Measurements from ENCODE around the gene MTCH1. TPM values are rescaled to one million over a fixed set of nuclear protein-coding genes. Genes with fewer than 3 reads are reported as not detected.

The MTCH1 gene
- total RNA-seq, 4 donors from 2014 or later, result 111 to 172 (median 146) TPM

DNA sequence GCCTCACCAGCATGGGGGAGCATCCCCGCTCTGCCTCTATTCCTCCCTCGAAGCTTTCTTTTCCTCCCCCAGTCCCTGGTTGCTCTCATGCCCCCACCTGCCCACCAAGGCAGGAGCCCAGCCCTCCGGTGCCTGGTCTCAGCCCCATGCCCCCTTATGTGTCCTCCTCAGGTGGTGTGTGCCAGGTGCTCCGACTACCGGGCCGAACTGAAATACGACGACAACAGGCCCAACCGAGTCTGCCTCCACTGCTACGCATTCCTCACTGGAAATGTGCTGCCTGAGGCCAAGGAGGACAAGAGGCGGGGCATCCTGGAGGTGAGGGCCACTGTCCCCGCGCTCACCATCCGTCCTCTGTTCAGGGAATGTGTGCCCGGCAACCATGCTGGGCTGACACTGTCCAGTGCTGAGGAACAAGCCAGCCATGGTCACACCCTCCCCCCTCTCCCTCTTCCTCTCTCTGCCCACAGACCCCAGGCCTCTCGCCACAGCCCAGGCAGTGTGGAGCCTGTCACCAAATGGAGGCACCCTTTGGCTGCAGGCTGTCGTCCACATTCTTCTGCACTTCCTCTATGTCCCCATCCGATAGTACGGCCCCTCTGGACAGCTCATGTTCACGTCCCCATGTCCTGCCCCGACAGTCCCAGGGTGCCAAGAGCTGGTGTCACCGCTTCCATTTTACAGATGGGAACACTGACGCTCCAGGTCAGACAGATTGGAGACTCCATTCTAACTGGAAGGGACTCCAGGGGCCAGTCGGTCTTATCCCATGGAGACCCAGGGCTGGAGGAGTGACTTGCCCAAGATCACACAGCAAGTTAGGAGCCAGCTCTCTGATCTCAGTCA lies 39.8 kb upstream of the MTCH1 start:
- DNase-seq, result no peak
- Histone ChIP-seq H3K4me1 (no peaks in the 10 kb centered on the region), H3K9me3 (peaks cover 0 to 3% of the 10 kb centered on the region in 2 donors), H3K27me3 (no peaks in the 10 kb centered on the region), H3K27ac (no peak overlapping the region), H3K36me3 (no peaks in the 10 kb centered on the region), H3K4me3 (no peak overlapping the region)
- no peak for TF ChIP-seq POLR2A (IDR thresholded peaks at IDR 0.05)
- TF ChIP-seq, protein P1, sequence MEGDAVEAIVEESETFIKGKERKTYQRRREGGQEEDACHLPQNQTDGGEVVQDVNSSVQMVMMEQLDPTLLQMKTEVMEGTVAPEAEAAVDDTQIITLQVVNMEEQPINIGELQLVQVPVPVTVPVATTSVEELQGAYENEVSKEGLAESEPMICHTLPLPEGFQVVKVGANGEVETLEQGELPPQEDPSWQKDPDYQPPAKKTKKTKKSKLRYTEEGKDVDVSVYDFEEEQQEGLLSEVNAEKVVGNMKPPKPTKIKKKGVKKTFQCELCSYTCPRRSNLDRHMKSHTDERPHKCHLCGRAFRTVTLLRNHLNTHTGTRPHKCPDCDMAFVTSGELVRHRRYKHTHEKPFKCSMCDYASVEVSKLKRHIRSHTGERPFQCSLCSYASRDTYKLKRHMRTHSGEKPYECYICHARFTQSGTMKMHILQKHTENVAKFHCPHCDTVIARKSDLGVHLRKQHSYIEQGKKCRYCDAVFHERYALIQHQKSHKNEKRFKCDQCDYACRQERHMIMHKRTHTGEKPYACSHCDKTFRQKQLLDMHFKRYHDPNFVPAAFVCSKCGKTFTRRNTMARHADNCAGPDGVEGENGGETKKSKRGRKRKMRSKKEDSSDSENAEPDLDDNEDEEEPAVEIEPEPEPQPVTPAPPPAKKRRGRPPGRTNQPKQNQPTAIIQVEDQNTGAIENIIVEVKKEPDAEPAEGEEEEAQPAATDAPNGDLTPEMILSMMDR (IDR thresholded peaks at IDR 0.05), result no peak
- intact Hi-C loops (cut with DNase I; ENCODE audit: low total_unique reads), result loop anchor here (10.0 kb wide), 2 partner anchors 149 to 179 kb away; partner anchors contain the start of gene PIM1

DNA sequence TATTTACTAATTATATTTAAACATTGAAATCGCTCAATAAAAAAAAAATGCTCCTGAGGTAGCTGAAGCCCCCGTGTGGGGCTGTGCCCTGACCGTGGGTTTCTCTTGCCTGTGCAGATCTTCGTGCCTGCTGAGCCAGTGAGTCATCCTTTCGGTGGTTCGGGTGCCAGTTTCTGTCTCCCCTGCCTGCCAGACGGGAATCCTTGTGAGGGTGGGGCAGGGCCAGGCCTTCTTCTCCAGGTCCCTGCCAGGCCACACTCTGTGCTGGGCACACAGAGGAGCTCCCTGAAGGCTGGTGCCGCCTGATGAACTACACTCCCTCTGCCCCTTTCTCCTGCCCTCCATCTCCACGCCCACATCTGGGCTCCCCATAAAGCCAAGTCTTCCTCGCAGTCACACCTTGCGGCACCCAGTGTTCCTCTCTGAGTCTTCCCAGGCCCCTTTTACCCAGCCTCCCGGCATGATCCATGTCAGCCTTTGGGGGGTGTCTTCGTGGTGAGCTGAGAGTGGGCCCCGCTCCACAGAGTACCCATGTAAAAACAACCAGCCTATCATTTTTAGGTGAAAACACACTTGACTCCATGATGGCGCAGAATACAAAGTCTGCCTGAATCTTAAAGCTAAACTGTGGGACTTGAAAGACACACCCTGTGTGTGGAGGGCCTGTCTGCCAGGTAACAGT lies 38.8 kb upstream of the MTCH1 start:
- no peak for DNase-seq
- H3K4me1 ChIP-seq, result no peaks in the 10 kb centered on the region
- no peaks in the 10 kb centered on the region for H3K27me3 ChIP-seq
- no peaks in the 10 kb centered on the region for H3K9me3 ChIP-seq
- no peaks in the 10 kb centered on the region for H3K36me3 ChIP-seq
- no peak for TF ChIP-seq POLR2A (IDR thresholded peaks at IDR 0.05)
- TF ChIP-seq, protein P1 (IDR thresholded peaks at IDR 0.05), result no peak
- intact Hi-C loops (cut with DNase I; ENCODE audit: low total_unique reads), result loop anchor here (10.0 kb wide), 2 partner anchors 150 to 180 kb away; partner anchors contain the start of gene PIM1
- no peak overlapping the region for H3K4me3 ChIP-seq
- no peak overlapping the region for H3K27ac ChIP-seq

GRCh38 chr6:37022135-37022863 lies 36.3 kb upstream of the MTCH1 start:
- Histone ChIP-seq H3K27me3 (no peaks in the 10 kb centered on the region), H3K36me3 (no peaks in the 10 kb centered on the region), H3K4me3 (no peak overlapping the region), H3K4me1 (no peaks in the 10 kb centered on the region), H3K27ac (no peak overlapping the region), H3K9me3 (no peaks in the 10 kb centered on the region)
- no peak for DNase-seq
- intact Hi-C loops (cut with DNase I; ENCODE audit: low total_unique reads), result loop anchor here (10.0 kb wide), 2 partner anchors 153 to 183 kb away; partner anchors contain the start of gene PIM1
- TF ChIP-seq POLR2A (IDR thresholded peaks at IDR 0.05), result no peak
- TF ChIP-seq, protein P1 (IDR thresholded peaks at IDR 0.05), result no peak

- DNase-seq, result no peak
- H3K4me1 ChIP-seq, result no peaks in the 10 kb centered on the region
- TF ChIP-seq, protein P1 (IDR thresholded peaks at IDR 0.05), result peak in 2 of 4 experiments; percentile 15 to 18
- TF ChIP-seq POLR2A (IDR thresholded peaks at IDR 0.05), result no peak
- intact Hi-C loops (cut with DNase I; ENCODE audit: low total_unique reads), result loop anchor here (10.0 kb wide), 2 partner anchors 153 to 183 kb away; partner anchors contain the start of gene PIM1
- no peaks in the 10 kb centered on the region for H3K36me3 ChIP-seq
- no peak overlapping the region for H3K4me3 ChIP-seq
- no peak overlapping the region for H3K27ac ChIP-seq
- H3K27me3 ChIP-seq, result no peaks in the 10 kb centered on the region
- H3K9me3 ChIP-seq, result no peaks in the 10 kb centered on the region
These were observed 35.5 kb upstream of the MTCH1 start for GRCh38 chr6:37021356-37022129.
